WTC11 (cell line): Measurements from ENCODE around the gene BICRA. TPM values are rescaled to one million over a fixed set of nuclear protein-coding genes. Genes with fewer than 3 reads are reported as not detected.
A peak's percentile ranks its signal among the peaks of the same experiment; 100 is the strongest.

Experiments used
- ATAC-seq: fragments of 200-7000 bp; cut with Tn5 transposase; 2 replicates; pipeline ENCODE4 v1.10.0; 2021; ENCODE audit warnings: mild to moderate bottlenecking, moderate library complexity
- CTCF ChIA-PET: fragments of 300-600 bp; sonication (Branson Sonifier 250); formaldehyde crosslinking; loops from one replicate; lab custom pipeline; 2021; ENCODE audit warnings: antibody characterized with exemption; lab: Charles Lee
- POLR2A ChIA-PET: fragments of 350-600 bp; sonication (Branson Sonifier 250); formaldehyde crosslinking; loops from one replicate; lab custom pipeline; 2021; ENCODE audit warnings: antibody characterized with exemption; lab: Charles Lee
- DNase-seq: peaks from one replicate; pipeline ENCODE4 v3.0.0; 2021; ENCODE audit warnings: low spot score
- H3K27ac Mint-ChIP-seq: 2 replicates; pipeline ENCODE4 v1.8.0; 2021; ENCODE audit warnings: mixed read lengths
- H3K27me3 Mint-ChIP-seq: 2 replicates; pipeline ENCODE4 v1.8.0; 2021; ENCODE audit warnings: low read depth, mild to moderate bottlenecking, moderate library complexity, mixed read lengths
- H3K36me3 Mint-ChIP-seq: 2 replicates; pipeline ENCODE4 v1.8.0; 2021; ENCODE audit warnings: mixed read lengths
- H3K4me1 Mint-ChIP-seq: 2 replicates; pipeline ENCODE4 v1.8.0; 2022; ENCODE audit warnings: mixed read lengths
- H3K4me3 Mint-ChIP-seq: 2 replicates; pipeline ENCODE4 v1.8.0; 2021; ENCODE audit warnings: mild to moderate bottlenecking, moderate library complexity, mixed read lengths
- H3K9me3 Mint-ChIP-seq: 2 replicates; pipeline ENCODE4 v1.8.0; 2021; ENCODE audit warnings: mixed read lengths
- CBFB ChIP-seq: sonication (generic); formaldehyde crosslinking; IDR thresholded peaks from 2 replicates; pipeline ENCODE4 v1.8.1; 2022; ENCODE audit warnings: mild to moderate bottlenecking, low read depth, missing genetic modification reagents
- CDX4 ChIP-seq: fragments of 250-450 bp; sonication (Bioruptor Pico); IDR thresholded peaks from 2 replicates; pipeline ENCODE4 v1.9.0; 2021; ENCODE audit warnings: moderate library complexity, mild to moderate bottlenecking, inconsistent platforms, borderline replicate concordance
- EMX1 ChIP-seq: fragments of 250-450 bp; sonication (Bioruptor Pico); IDR thresholded peaks from 2 replicates; pipeline ENCODE4 v1.8.0; 2021; ENCODE audit warnings: mild to moderate bottlenecking
- GABPB1 ChIP-seq: sonication (generic); formaldehyde crosslinking; IDR thresholded peaks from 2 replicates; pipeline ENCODE4 v1.8.1; 2023; ENCODE audit warnings: mild to moderate bottlenecking, missing genetic modification reagents
- GTF2I ChIP-seq: fragments of 250-450 bp; sonication (Bioruptor Pico); conservative IDR thresholded peaks from 2 replicates; pipeline ENCODE4 v1.4.0; 2021; ENCODE audit warnings: mild to moderate bottlenecking
- MYBL2 ChIP-seq: sonication (generic); formaldehyde crosslinking; IDR thresholded peaks from 2 replicates; pipeline ENCODE4 v1.8.1; 2023; ENCODE audit warnings: mild to moderate bottlenecking, moderate library complexity, missing genetic modification reagents
- RELA ChIP-seq: sonication (generic); formaldehyde crosslinking; IDR thresholded peaks from 2 replicates; pipeline ENCODE4 v1.8.1; 2022; ENCODE audit warnings: missing genetic modification reagents, mild to moderate bottlenecking, borderline replicate concordance
- TEAD1 ChIP-seq: sonication (generic); formaldehyde crosslinking; IDR thresholded peaks from 2 replicates; pipeline ENCODE4 v1.8.0; 2022; ENCODE audit warnings: mild to moderate bottlenecking, missing genetic modification reagents
- TEAD4 ChIP-seq: sonication (generic); formaldehyde crosslinking; IDR thresholded peaks from 2 replicates; pipeline ENCODE4 v1.8.0; 2022; ENCODE audit warnings: mild to moderate bottlenecking, missing genetic modification reagents
- ZNF423 ChIP-seq: fragments of 250-450 bp; sonication (Bioruptor Pico); IDR thresholded peaks from 2 replicates; pipeline ENCODE4 v2.1.2; 2022; ENCODE audit warnings: mild to moderate bottlenecking, moderate library complexity
- ZNF425 ChIP-seq: fragments of 250-450 bp; sonication (Bioruptor Pico); conservative IDR thresholded peaks from 2 replicates; pipeline ENCODE4 v1.9.0; 2021; ENCODE audit warnings: mild to moderate bottlenecking
- total RNA-seq: library from RNA; stranded (reverse); gene quantifications from 3 replicates; pipeline ENCODE4 v1.2.3, GENCODE V29; 2021
- TF ChIP-seq, protein P1 (sequence below): fragments of 250-450 bp; sonication (Bioruptor Pico); IDR thresholded peaks from 2 replicates; pipeline ENCODE4 v1.9.0; 2021; ENCODE audit warnings: mild to moderate bottlenecking
- TF ChIP-seq, protein P2 (sequence below): sonication (generic); formaldehyde crosslinking; IDR thresholded peaks from 2 replicates; pipeline ENCODE4 v1.8.0; 2023; ENCODE audit warnings: missing genetic modification reagents
- TF ChIP-seq, protein P3 (sequence below): sonication (generic); formaldehyde crosslinking; IDR thresholded peaks from 2 replicates; pipeline ENCODE4 v1.8.1; 2022; ENCODE audit warnings: mild to moderate bottlenecking, moderate library complexity, missing genetic modification reagents
- TF ChIP-seq, protein P4 (sequence below): sonication (generic); formaldehyde crosslinking; IDR thresholded peaks from 2 replicates; pipeline ENCODE4 v1.8.1; 2023; ENCODE audit warnings: mild to moderate bottlenecking, moderate library complexity, missing genetic modification reagents

Gene BICRA
- total RNA-seq, 1 experiment from 2014 or later: 30.3 TPM

DNA sequence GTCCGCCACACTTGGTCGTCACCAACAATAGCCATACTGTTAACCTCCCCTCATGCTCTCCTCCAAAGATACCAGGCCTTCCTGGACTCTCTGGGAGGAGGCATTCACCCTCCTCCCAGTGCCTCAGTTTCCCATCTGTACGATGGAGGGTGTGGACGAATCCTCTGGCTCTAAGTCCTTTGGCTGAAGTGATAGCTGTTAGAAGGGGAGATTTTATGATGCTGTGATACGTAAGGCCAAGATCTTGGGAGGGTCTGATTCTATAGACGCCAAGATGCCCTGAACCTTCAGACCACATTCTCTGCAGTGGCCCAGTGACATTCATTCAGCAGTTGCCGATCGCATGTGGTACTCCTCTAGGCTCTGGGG, 121.6 kb downstream of the BICRA start:
- peaks cover 7% of the 10 kb centered on the region for H3K9me3 Mint-ChIP-seq
- no peaks in the 10 kb centered on the region for H3K36me3 Mint-ChIP-seq
- TF ChIP-seq RELA: no peak
- DNase-seq: no peak
- ChIA-PET POLR2A (no interaction called here), CTCF (interaction anchor here (0.6 to 3.4 kb wide), 6 partner anchors 12 to 35 kb away, joined by 3 to 29 read pairs (median 8); partner anchors contain the start of gene EHD2)
- ATAC-seq: no peak
- H3K27ac Mint-ChIP-seq: peak overlapping the region; percentile 57; the same call in 1 of the 2 replicates
- peak overlapping the region; percentile 91 for H3K4me3 Mint-ChIP-seq
- H3K27me3 Mint-ChIP-seq: no peaks in the 10 kb centered on the region; the same call in 1 of the 2 replicates
- H3K4me1 Mint-ChIP-seq: peaks cover 13% of the 10 kb centered on the region

DNA sequence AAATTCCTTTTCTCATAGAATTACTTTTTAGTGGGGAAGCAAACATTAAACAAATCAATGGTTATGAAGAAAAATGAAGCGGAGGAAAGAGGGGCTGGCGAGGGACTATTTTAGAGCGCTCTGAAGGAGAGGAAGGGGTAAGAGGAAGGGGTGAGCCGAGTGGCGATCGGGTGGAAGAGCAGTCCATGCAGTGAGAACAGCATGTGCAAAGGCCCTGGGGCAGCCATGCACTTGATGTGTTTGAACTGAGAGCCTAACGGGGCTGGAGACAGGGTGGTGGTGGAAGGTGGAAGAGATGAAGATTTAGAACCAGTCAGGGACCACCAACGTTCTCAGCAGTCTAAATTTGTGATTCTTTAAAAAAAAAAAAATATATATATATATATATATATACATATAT, 122.0 kb downstream of the BICRA start:
- TF ChIP-seq GTF2I (CRISPR knock-in tag) (0 out of 2 replicates have a peak, but pooled peaks have one; percentile 29), EMX1 (CRISPR knock-in tag) (no peak), CDX4 (no peak), ZNF423 (CRISPR knock-in tag) (no peak), ZNF425 (CRISPR knock-in tag) (no peak), CBFB (CRISPR knock-in tag) (no peak)
- TF ChIP-seq, protein P1, sequence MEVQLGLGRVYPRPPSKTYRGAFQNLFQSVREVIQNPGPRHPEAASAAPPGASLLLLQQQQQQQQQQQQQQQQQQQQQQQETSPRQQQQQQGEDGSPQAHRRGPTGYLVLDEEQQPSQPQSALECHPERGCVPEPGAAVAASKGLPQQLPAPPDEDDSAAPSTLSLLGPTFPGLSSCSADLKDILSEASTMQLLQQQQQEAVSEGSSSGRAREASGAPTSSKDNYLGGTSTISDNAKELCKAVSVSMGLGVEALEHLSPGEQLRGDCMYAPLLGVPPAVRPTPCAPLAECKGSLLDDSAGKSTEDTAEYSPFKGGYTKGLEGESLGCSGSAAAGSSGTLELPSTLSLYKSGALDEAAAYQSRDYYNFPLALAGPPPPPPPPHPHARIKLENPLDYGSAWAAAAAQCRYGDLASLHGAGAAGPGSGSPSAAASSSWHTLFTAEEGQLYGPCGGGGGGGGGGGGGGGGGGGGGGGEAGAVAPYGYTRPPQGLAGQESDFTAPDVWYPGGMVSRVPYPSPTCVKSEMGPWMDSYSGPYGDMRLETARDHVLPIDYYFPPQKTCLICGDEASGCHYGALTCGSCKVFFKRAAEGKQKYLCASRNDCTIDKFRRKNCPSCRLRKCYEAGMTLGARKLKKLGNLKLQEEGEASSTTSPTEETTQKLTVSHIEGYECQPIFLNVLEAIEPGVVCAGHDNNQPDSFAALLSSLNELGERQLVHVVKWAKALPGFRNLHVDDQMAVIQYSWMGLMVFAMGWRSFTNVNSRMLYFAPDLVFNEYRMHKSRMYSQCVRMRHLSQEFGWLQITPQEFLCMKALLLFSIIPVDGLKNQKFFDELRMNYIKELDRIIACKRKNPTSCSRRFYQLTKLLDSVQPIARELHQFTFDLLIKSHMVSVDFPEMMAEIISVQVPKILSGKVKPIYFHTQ (CRISPR knock-in tag): no peak
- TF ChIP-seq, all 79 proteins: peak for 1
- H3K27me3 Mint-ChIP-seq: no peaks in the 10 kb centered on the region; the same call in 1 of the 2 replicates
- DNase-seq: no peak

GRCh38 chr19:47735131-47735530, 126.2 kb downstream of the BICRA start:
- H3K36me3 Mint-ChIP-seq: peaks cover 6% of the 10 kb centered on the region; the same call in 1 of the 2 replicates
- DNase-seq (peak; percentile 27), ATAC-seq (peak; percentile 94)
- no peaks in the 10 kb centered on the region for H3K27me3 Mint-ChIP-seq
- H3K27ac Mint-ChIP-seq: no peak overlapping the region
- H3K9me3 Mint-ChIP-seq: peaks cover 7% of the 10 kb centered on the region
- TF ChIP-seq, protein P2, sequence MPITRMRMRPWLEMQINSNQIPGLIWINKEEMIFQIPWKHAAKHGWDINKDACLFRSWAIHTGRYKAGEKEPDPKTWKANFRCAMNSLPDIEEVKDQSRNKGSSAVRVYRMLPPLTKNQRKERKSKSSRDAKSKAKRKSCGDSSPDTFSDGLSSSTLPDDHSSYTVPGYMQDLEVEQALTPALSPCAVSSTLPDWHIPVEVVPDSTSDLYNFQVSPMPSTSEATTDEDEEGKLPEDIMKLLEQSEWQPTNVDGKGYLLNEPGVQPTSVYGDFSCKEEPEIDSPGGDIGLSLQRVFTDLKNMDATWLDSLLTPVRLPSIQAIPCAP (CRISPR knock-in tag): no peak
- TF ChIP-seq, protein P3, sequence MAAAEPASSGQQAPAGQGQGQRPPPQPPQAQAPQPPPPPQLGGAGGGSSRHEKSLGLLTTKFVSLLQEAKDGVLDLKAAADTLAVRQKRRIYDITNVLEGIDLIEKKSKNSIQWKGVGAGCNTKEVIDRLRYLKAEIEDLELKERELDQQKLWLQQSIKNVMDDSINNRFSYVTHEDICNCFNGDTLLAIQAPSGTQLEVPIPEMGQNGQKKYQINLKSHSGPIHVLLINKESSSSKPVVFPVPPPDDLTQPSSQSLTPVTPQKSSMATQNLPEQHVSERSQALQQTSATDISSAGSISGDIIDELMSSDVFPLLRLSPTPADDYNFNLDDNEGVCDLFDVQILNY (CRISPR knock-in tag): no peak
- TF ChIP-seq MYBL2 (CRISPR knock-in tag): no peak
- no peak for TF ChIP-seq ZNF425 (CRISPR knock-in tag)
- TF ChIP-seq GABPB1 (CRISPR knock-in tag): no peak
- TF ChIP-seq EMX1 (CRISPR knock-in tag): no peak
- TF ChIP-seq, protein P4, sequence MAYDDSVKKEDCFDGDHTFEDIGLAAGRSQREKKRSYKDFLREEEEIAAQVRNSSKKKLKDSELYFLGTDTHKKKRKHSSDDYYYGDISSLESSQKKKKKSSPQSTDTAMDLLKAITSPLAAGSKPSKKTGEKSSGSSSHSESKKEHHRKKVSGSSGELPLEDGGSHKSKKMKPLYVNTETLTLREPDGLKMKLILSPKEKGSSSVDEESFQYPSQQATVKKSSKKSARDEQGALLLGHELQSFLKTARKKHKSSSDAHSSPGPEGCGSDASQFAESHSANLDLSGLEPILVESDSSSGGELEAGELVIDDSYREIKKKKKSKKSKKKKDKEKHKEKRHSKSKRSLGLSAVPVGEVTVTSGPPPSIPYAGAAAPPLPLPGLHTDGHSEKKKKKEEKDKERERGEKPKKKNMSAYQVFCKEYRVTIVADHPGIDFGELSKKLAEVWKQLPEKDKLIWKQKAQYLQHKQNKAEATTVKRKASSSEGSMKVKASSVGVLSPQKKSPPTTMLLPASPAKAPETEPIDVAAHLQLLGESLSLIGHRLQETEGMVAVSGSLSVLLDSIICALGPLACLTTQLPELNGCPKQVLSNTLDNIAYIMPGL (CRISPR knock-in tag): no peak
- peak; percentile 39; the same call in 1 of the 2 replicates for TF ChIP-seq TEAD4 (CRISPR knock-in tag)
- TF ChIP-seq ZNF423 (CRISPR knock-in tag): peak; percentile 58; the same call in 1 of the 2 replicates
- TF ChIP-seq TEAD1 (CRISPR knock-in tag): 0 out of 2 replicates have a peak, but pooled peaks have one; percentile 33
- ChIA-PET POLR2A (no interaction called here), CTCF (interaction anchor here (0.6 to 7.9 kb wide), 13 partner anchors 10 to 386 kb away, joined by 3 to 102 read pairs (median 4); partner anchors contain the start of genes DHX34, EHD2, NAPA and NOP53)
- H3K4me3 Mint-ChIP-seq: no peak overlapping the region
- H3K4me1 Mint-ChIP-seq: no peaks in the 10 kb centered on the region; the same call in 1 of the 2 replicates

More for the DNA sequence above, 122.0 kb downstream of the BICRA start:
- no peak overlapping the region for H3K4me3 Mint-ChIP-seq
- ChIA-PET CTCF (interaction anchor here (0.5 to 3.2 kb wide), 3 partner anchors 18 to 63 kb away, joined by 3 to 13 read pairs (median 3); partner anchors contain the start of gene EHD2), POLR2A (no interaction called here)
- no peak for ATAC-seq
- H3K9me3 Mint-ChIP-seq: peaks cover 7% of the 10 kb centered on the region
- 0 out of 2 replicates have a peak, but pooled peaks cover under 1% of the 10 kb centered on the region for H3K36me3 Mint-ChIP-seq
- H3K4me1 Mint-ChIP-seq: peaks cover 13% of the 10 kb centered on the region
- no peak overlapping the region for H3K27ac Mint-ChIP-seq
